ENCODE measurements around the gene C19orf38.

C19orf38 gene

GRCh38 chr19:10913716-10914340, 65.6 kb downstream of the C19orf38 start:
- DNase-seq: no peak

DNA sequence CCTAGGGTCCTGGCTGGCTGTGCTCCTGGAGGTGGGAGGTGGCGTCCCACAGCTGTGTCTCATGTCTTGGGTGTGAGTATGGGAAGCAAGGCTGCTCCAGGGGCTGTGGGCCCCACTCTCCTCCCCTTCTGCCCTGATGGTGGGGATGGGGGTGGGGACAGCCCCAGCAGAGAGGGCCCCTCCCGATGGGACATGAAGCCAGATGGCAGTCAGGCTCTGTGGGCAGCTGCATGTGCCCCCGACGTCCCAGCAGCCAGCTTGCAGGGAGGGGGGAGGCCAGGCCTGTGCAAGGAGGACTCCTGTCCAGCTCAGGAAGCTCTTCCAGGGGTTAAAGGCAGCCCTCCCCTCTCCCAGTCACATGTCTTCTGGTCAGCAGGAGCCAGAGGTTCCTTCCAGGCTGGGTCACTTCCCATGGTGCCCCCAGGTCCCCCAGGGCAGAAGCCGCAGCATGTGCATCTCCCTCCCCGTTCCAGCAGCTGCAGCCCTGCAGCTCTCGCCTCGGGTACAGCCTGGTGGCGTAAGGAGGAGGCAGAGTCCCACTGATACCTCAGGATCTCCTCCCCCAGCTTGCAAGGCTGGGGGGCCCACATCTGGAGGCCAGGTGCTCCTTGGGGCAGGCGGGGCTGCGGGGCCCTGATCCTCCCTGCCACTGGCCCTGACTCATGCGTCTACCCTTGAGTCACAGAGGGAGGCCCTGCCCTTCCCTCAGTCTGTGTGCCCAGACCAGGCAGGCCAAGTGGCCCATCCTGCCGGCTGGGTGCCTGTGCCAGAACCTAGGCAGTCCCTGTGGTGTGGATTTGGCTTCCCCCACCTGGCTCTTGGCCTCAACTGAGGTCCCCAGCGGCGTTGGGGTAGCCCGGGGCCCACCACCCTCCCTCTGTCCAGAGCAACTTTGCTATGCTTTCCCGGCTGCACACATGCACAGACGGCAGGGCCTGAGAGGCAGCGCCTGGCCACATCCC, 67.2 kb downstream of the C19orf38 start:
- no peak for DNase-seq

- no peak for DNase-seq
Observed at GRCh38 chr19:10916602-10917001, 68.4 kb downstream of the C19orf38 start.

GRCh38 chr19:10918359-10918758, 70.1 kb downstream of the C19orf38 start:
- no peak for DNase-seq

Measured in midbrain (tissue), 1 donor.